K562 (cell line): Measurements from ENCODE around the gene CPZ. TPM values are rescaled to one million over a fixed set of nuclear protein-coding genes. Genes with fewer than 3 reads are reported as not detected.

Source experiments
- ATAC-seq: fragments of 200-7000 bp; cut with Tn5 transposase; 3 replicates; pipeline ENCODE4 v1.9.1; 2020; ENCODE audit warnings: moderate library complexity
- BruUV-seq: library from RNA; stranded (reverse); fragments of 400-500 nt; replicated peaks from 2 replicates; lab custom pipeline; 2021; lab: Mats Ljungman, UMichigan
- CTCF ChIA-PET: fragments of 300-600 bp; formaldehyde crosslinking; extraction: SDS; loops from one replicate; lab custom pipeline; 2021; ENCODE audit warnings: low intra/inter-chr PET ratio; lab: Yijun Ruan, JAX
- POLR2A ChIA-PET: fragments of 300-600, 350-650 bp; sonication (Branson Sonifier 250); formaldehyde crosslinking; extraction: SDS; loops from one replicate; lab custom pipeline; 2021; ENCODE audit warnings: antibody characterized with exemption, inconsistent platforms; lab: Yijun Ruan, JAX
- DNase-seq, 4 experiments: peaks; one replicate each; pipeline versions ENCODE4 v3.0.0 to v3.0.0-alpha.2; 2011 to 2018; ENCODE audit warnings: low spot score in 3 of 4, mixed read lengths in 3 of 4; ENCODE audit errors: extremely low read depth in 1 of 4
- FAIRE-seq: peaks from 2 replicates; lab custom pipeline; 2011; peaks lifted over from hg19 to GRCh38; lab: Jason Lieb, UNC
- H2AFZ ChIP-seq: 2 replicates; pipeline ENCODE4 v1.6.0; 2011; ENCODE audit warnings: low read depth, low read length, control low read depth, inconsistent platforms
- H3K27ac ChIP-seq: fragments of 200-600 bp; 3 replicates; pipeline ENCODE4 v1.8.0; 2011; ENCODE audit warnings: low read depth, mild to moderate bottlenecking, control low read depth, inconsistent platforms, low read length, moderate library complexity, mixed read lengths; ENCODE audit errors: extremely low read depth
- H3K27me3 ChIP-seq, 2 experiments: fragments of 300-600 bp in 1 of 2; 2 replicates in 1 of 2; 3 replicates in 1 of 2; pipeline versions ENCODE4 v1.6.0 to v1.8.0; 2011; ENCODE audit warnings: inconsistent platforms in 2 of 2, low read length in 2 of 2, mild to moderate bottlenecking in 1 of 2, mixed read lengths in 1 of 2, moderate library complexity in 1 of 2; ENCODE audit not compliant: control insufficient read depth in 2 of 2, insufficient read depth in 2 of 2
- H3K36me3 ChIP-seq: fragments of 300-600 bp; 3 replicates; pipeline ENCODE4 v1.8.0; 2011; ENCODE audit warnings: mild to moderate bottlenecking, low read length, inconsistent platforms; ENCODE audit not compliant: control insufficient read depth, insufficient read depth
- H3K4me1 ChIP-seq, 2 experiments: fragments of 200-600 bp in 1 of 2; replicated peaks in 1 of 2; 2 replicates in 1 of 2; 3 replicates in 1 of 2; pipeline versions ENCODE4 v1.5.1 to v1.8.0; 2011; ENCODE audit warnings: inconsistent platforms in 2 of 2, low read length in 2 of 2, mild to moderate bottlenecking in 1 of 2, mixed read lengths in 1 of 2, moderate library complexity in 1 of 2; ENCODE audit not compliant: control insufficient read depth in 2 of 2, insufficient read depth in 2 of 2
- H3K4me2 ChIP-seq: 2 replicates; pipeline ENCODE4 v1.6.1; 2011; ENCODE audit warnings: low read length, control low read depth, inconsistent platforms, mixed read lengths; ENCODE audit not compliant: insufficient read depth
- H3K4me3 ChIP-seq: fragments of 200-600 bp; sonication (generic), shearing (Covaris generic); 2 replicates; pipeline ENCODE4 v1.5.1; 2016; ENCODE audit warnings: control low read depth, inconsistent platforms
- H3K79me2 ChIP-seq: fragments of 200-600 bp; 3 replicates; pipeline ENCODE4 v1.8.0; 2011; ENCODE audit warnings: low read length, inconsistent platforms; ENCODE audit not compliant: control insufficient read depth, insufficient read depth
- H3K9ac ChIP-seq, 2 experiments: 2 replicates each; pipeline versions ENCODE4 v1.6.0 to v1.6.1; 2011; ENCODE audit warnings: low read depth in 2 of 2, low read length in 2 of 2, control low read depth in 1 of 2, inconsistent platforms in 1 of 2, mild to moderate bottlenecking in 1 of 2, mixed read lengths in 1 of 2; ENCODE audit not compliant: insufficient read depth in 1 of 2
- H3K9me1 ChIP-seq: one replicate; pipeline ENCODE4 v1.6.0; 2011; ENCODE audit warnings: inconsistent platforms, mild to moderate bottlenecking, low read length, moderate library complexity; ENCODE audit not compliant: control insufficient read depth, insufficient read depth
- H3K9me3 ChIP-seq: replicated peaks from 2 replicates; pipeline ENCODE4 v1.5.1; 2011; ENCODE audit warnings: low read depth, low read length, inconsistent platforms; ENCODE audit not compliant: control insufficient read depth, insufficient read depth
- H4K20me1 ChIP-seq: replicated peaks from 2 replicates; pipeline ENCODE4 v1.6.1; 2011; ENCODE audit warnings: low read length, inconsistent platforms, mixed read lengths; ENCODE audit not compliant: control insufficient read depth, insufficient read depth
- ARID4B ChIP-seq: sonication (generic); formaldehyde crosslinking; IDR thresholded peaks from 2 replicates; pipeline ENCODE4 v1.8.0; 2022; ENCODE audit warnings: mild to moderate bottlenecking, missing genetic modification reagents
- BHLHE40 ChIP-seq: IDR thresholded peaks from 2 replicates; pipeline ENCODE4 v1.6.1; 2011; ENCODE audit warnings: low read length, improper control_type of control experiment
- E2F8 ChIP-seq: fragments of 450-650 bp; IDR thresholded peaks from 2 replicates; pipeline ENCODE4 v1.7.1; 2018; ENCODE audit warnings: mild to moderate bottlenecking, low read depth; ENCODE audit not compliant: partially characterized antibody
- ELF1 ChIP-seq: fragments of 200-800 bp; sonication (Bioruptor generic); IDR thresholded peaks from 2 replicates; pipeline ENCODE4 v1.6.1; 2016; ENCODE audit warnings: missing genetic modification characterization, missing compliant biosample characterization
- ETV1 ChIP-seq: fragments of 450-650 bp; conservative IDR thresholded peaks from 2 replicates; pipeline ENCODE4 v1.6.1; 2016; ENCODE audit warnings: missing genetic modification characterization, control low read depth, low read depth, missing compliant biosample characterization
- FOXJ2 ChIP-seq: fragments of 200-800 bp; sonication (Bioruptor generic); IDR thresholded peaks from 2 replicates; pipeline ENCODE4 v1.6.1; 2016; ENCODE audit warnings: missing genetic modification characterization, missing compliant biosample characterization
- L3MBTL2 ChIP-seq: fragments of 450-650 bp; IDR thresholded peaks from 2 replicates; pipeline ENCODE4 v1.6.1; 2016; ENCODE audit warnings: mild to moderate bottlenecking, moderate library complexity
- MAFF ChIP-seq: IDR thresholded peaks from 2 replicates; pipeline ENCODE4 v1.6.1; 2012; ENCODE audit warnings: low read length, improper control_type of control experiment
- NR3C1 ChIP-seq: sonication (generic); formaldehyde crosslinking; IDR thresholded peaks from 2 replicates; pipeline ENCODE4 v1.8.1; 2022; ENCODE audit warnings: missing genetic modification reagents
- SMAD1 ChIP-seq: fragments of 150-350 bp; IDR thresholded peaks from 2 replicates; pipeline ENCODE4 v1.6.1; 2014; ENCODE audit warnings: low read length, low read depth; ENCODE audit not compliant: partially characterized antibody
- SRSF9 ChIP-seq: fragments of 200-400 bp; formaldehyde crosslinking; IDR thresholded peaks from 2 replicates; pipeline ENCODE4 v1.6.1; 2017; ENCODE audit warnings: low read depth, low read length, borderline replicate concordance
- USF1 ChIP-seq: sonication (generic); formaldehyde crosslinking; IDR thresholded peaks from 2 replicates; pipeline ENCODE4 v1.9.0; 2022; ENCODE audit warnings: mild to moderate bottlenecking, missing genetic modification reagents
- ZFP36 ChIP-seq: fragments of 150-350 bp; IDR thresholded peaks from 2 replicates; pipeline ENCODE4 v1.6.1; 2018; ENCODE audit warnings: low read length, low read depth; ENCODE audit not compliant: partially characterized antibody
- ZNF239 ChIP-seq: fragments of 250-450 bp; sonication (Bioruptor Pico); IDR thresholded peaks from 2 replicates; pipeline ENCODE4 v1.4.0; 2020; ENCODE audit warnings: mild to moderate bottlenecking
- WGBS: fragments of 100-300 bp; shearing (Covaris generic); methylation state at CpG from one replicate; pipeline ENCODE4 v1.1.6; 2016; ENCODE audit warnings: low coverage, mixed read lengths; ENCODE audit not compliant: insufficient coverage; ENCODE audit errors: missing lambda C conversion rate; 5-methylcytosine and 5-hydroxymethylcytosine counted together
- in situ Hi-C: fragments of 300-500 bp; cut with MboI; formaldehyde crosslinking; loops from 4 replicates; pipeline ENCODE4 v1.15.0; 2018; ENCODE audit warnings: inconsistent platforms, mixed read lengths
- intact Hi-C: fragments of 100-400 bp; cut with micrococcal nuclease; formaldehyde crosslinking; loops from 2 replicates; pipeline ENCODE4 v1.14.2; 2022
- polyA plus RNA-seq, 8 experiments: library from polyadenylated mRNA; depleted of rRNA in 4 of 8; stranded (reverse) in 5 of 8; unstranded in 3 of 8; fragments of >200 nt; fragmentation: Nextera tagmentation in 2 of 8; fragmentation: Illumina TruSeq in 1 of 8; extraction: Ambion mirVana in 2 of 8; extraction: Trizol in 1 of 8; gene quantifications; 2 replicates each; pipeline versions ENCODE4 v1.2.1 to v1.2.3, GENCODE V29; 2011 to 2014; ENCODE audit warnings: inconsistent platforms in 1 of 8, missing spikeins in 1 of 8
- total RNA-seq, 7 experiments: library from RNA; depleted of rRNA in 6 of 7; stranded (reverse); fragments of >200 nt in 6 of 7; fragmentation: Illumina TruSeq in 2 of 7; extraction: Trizol in 2 of 7; gene quantifications; 2 replicates each; pipeline versions ENCODE4 v1.2.1 to v1.2.3, GENCODE V29; 2011 to 2021; ENCODE audit warnings: low replicate concordance in 1 of 7

Gene CPZ
- total and polyA plus RNA-seq, 9 of the 15 experiments (the other 6 are each of a cell fraction or from before 2014, with no cell fraction given), result 0.06 to 2.2 (median 1.2) TPM; not detected in 1

GRCh38 chr4:8587469-8588195 is 4.9 kb upstream of the CPZ start:
- H3K4me2 ChIP-seq, result no peak overlapping the region
- H2AFZ ChIP-seq, result no peak overlapping the region
- CTCF ChIA-PET, result no interaction called here
- peak overlapping the region in 1 of 2 experiments; percentile 17; a peak in 1 of 4 replicates for H3K9ac ChIP-seq
- no TSS peak for BruUV-seq
- no peaks in the 10 kb centered on the region for H3K36me3 ChIP-seq
- H3K79me2 ChIP-seq, result no peaks in the 10 kb centered on the region
- no peak for DNase-seq
- no peaks in the 10 kb centered on the region for H3K9me1 ChIP-seq
- peak; percentile 33; the same call in 2 of the 3 replicates for ATAC-seq
- no peak overlapping the region for H3K27ac ChIP-seq
- in situ Hi-C loops (no loop called here), intact Hi-C loops (loop anchor here (2.0 kb wide), 1 partner anchor 119 kb away; no protein-coding TSS in a partner anchor)
- WGBS, result 3% methylated on average over 17 of the region's 18 CpGs
- POLR2A ChIA-PET, result interaction anchor here (1.2 kb wide), 1 partner anchor 18 kb away, joined by 5 read pairs; no protein-coding TSS in a partner anchor
- no peak overlapping the region for H3K4me3 ChIP-seq
- peaks cover 13% of the 10 kb centered on the region for H4K20me1 ChIP-seq
- H3K27me3 ChIP-seq, result peaks cover 6 to 61% of the 10 kb centered on the region in 2 experiments; a peak in 3 of 5 replicates
- H3K9me3 ChIP-seq, result no peaks in the 10 kb centered on the region
- no peak for FAIRE-seq
- H3K4me1 ChIP-seq, result peaks cover 0 to 21% of the 10 kb centered on the region in 2 experiments; a peak in 3 of 5 replicates
- no peak for TF ChIP-seq FOXJ2 (tag)
- TF ChIP-seq BHLHE40, result peak; percentile 31; the same call in 1 of the 2 replicates
- TF ChIP-seq E2F8, result no peak
- TF ChIP-seq ETV1, result peak; percentile 49; the same call in 1 of the 2 replicates
- TF ChIP-seq ELF1 (tag), result peak; percentile 27; the same call in 1 of the 2 replicates
- no peak for TF ChIP-seq SRSF9
- 0 out of 2 replicates have a peak, but pooled peaks have one; percentile 42 for TF ChIP-seq L3MBTL2
- no peak for TF ChIP-seq ARID4B (CRISPR knock-in tag)
- TF ChIP-seq ZNF239 (CRISPR knock-in tag), result peak; percentile 35; the same call in 1 of the 2 replicates
- TF ChIP-seq SMAD1, result no peak
- TF ChIP-seq MAFF, result no peak
- no peak for TF ChIP-seq NR3C1 (CRISPR knock-in tag)
- peak; percentile 54; the same call in 1 of the 2 replicates for TF ChIP-seq USF1 (CRISPR knock-in tag)
- peak; percentile 74 for TF ChIP-seq ZFP36
